CD8-positive, alpha-beta memory T cell (primary cell): Measurements from ENCODE around the gene ABCB10. TPM values are rescaled to one million over a fixed set of nuclear protein-coding genes. Genes with fewer than 3 reads are reported as not detected.
A peak's percentile ranks its signal among the peaks of the same experiment; 100 is the strongest.

Experiments used
- CTCF ChIA-PET: fragments of 350-600 bp; sonication (Branson Sonifier 250); formaldehyde crosslinking; loops from one replicate; lab custom pipeline; 2021; ENCODE audit warnings: antibody characterized with exemption; lab: Charles Lee
- POLR2A ChIA-PET: fragments of 350-600 bp; sonication (Branson Sonifier 250); formaldehyde crosslinking; loops from one replicate; lab custom pipeline; 2021; ENCODE audit warnings: antibody characterized with exemption; lab: Charles Lee
- DNase-seq, 5 donors: peaks; one replicate each; pipeline versions ENCODE4 v3.0.0 to v3.0.0-alpha.2; 2020 to 2022; ENCODE audit warnings: mixed read lengths in 1 of 5
- H3K27ac ChIP-seq: one replicate; pipeline ENCODE4 v1.7.0; 2013; ENCODE audit warnings: low read depth, mild to moderate bottlenecking, low read length, moderate library complexity
- H3K27me3 ChIP-seq: 2 replicates; pipeline ENCODE4 v1.7.0; 2013; ENCODE audit warnings: low read length, mild to moderate bottlenecking; ENCODE audit not compliant: insufficient read depth, poor library complexity, severe bottlenecking
- H3K36me3 ChIP-seq: 2 replicates; pipeline ENCODE4 v1.7.0; 2013; ENCODE audit warnings: mild to moderate bottlenecking, low read length, moderate library complexity; ENCODE audit not compliant: insufficient read depth
- H3K4me1 ChIP-seq: 2 replicates; pipeline ENCODE4 v1.7.0; 2013; ENCODE audit warnings: mild to moderate bottlenecking, low read length, moderate library complexity; ENCODE audit not compliant: insufficient read depth
- H3K4me3 ChIP-seq: 2 replicates; pipeline ENCODE4 v1.7.0; 2013; ENCODE audit warnings: mild to moderate bottlenecking, low read length
- H3K9me3 ChIP-seq: 2 replicates; pipeline ENCODE4 v1.7.0; 2013; ENCODE audit warnings: mild to moderate bottlenecking, low read length
- H3K27ac Mint-ChIP-seq, 8 donors: one replicate each; pipeline ENCODE4 v1.8.0; 2020 to 2021; ENCODE audit warnings: mixed read lengths in 8 of 8, mild to moderate bottlenecking in 6 of 8, inconsistent platforms in 3 of 8, moderate library complexity in 3 of 8
- H3K27me3 Mint-ChIP-seq, 2 donors: one replicate each; pipeline ENCODE4 v1.8.0; 2020 to 2021; ENCODE audit warnings: mixed read lengths in 2 of 2, mild to moderate bottlenecking in 1 of 2, moderate library complexity in 1 of 2
- H3K36me3 Mint-ChIP-seq, 3 donors: one replicate each; pipeline ENCODE4 v1.8.0; 2020 to 2021; ENCODE audit warnings: mixed read lengths in 3 of 3, inconsistent platforms in 1 of 3, mild to moderate bottlenecking in 1 of 3
- H3K4me1 Mint-ChIP-seq, 3 donors: one replicate each; pipeline ENCODE4 v1.8.0; 2020 to 2021; ENCODE audit warnings: mixed read lengths in 3 of 3, inconsistent platforms in 1 of 3, mild to moderate bottlenecking in 1 of 3
- H3K4me3 Mint-ChIP-seq, 7 donors: one replicate each; pipeline ENCODE4 v1.8.0; 2020 to 2021; ENCODE audit warnings: mixed read lengths in 7 of 7, mild to moderate bottlenecking in 6 of 7, moderate library complexity in 4 of 7, inconsistent platforms in 2 of 7
- H3K9me3 Mint-ChIP-seq, 5 donors: one replicate each; pipeline ENCODE4 v1.8.0; 2020 to 2022; ENCODE audit warnings: mixed read lengths in 5 of 5, mild to moderate bottlenecking in 3 of 5, moderate library complexity in 2 of 5, inconsistent platforms in 1 of 5
- polyA plus RNA-seq: library from polyadenylated mRNA; unstranded; fragments of 300-500 nt; fragmentation: Illumina TruSeq; gene quantifications from one replicate; pipeline ENCODE4 v1.2.3, GENCODE V29; 2021
- total RNA-seq, 2 experiments: library from RNA; stranded (reverse); gene quantifications; one replicate each; pipeline ENCODE4 v1.2.3, GENCODE V29; 2021

The ABCB10 gene
- total and polyA plus RNA-seq, 3 experiments from 2014 or later = 11.1 to 48.0 (median 42.7) TPM

DNA sequence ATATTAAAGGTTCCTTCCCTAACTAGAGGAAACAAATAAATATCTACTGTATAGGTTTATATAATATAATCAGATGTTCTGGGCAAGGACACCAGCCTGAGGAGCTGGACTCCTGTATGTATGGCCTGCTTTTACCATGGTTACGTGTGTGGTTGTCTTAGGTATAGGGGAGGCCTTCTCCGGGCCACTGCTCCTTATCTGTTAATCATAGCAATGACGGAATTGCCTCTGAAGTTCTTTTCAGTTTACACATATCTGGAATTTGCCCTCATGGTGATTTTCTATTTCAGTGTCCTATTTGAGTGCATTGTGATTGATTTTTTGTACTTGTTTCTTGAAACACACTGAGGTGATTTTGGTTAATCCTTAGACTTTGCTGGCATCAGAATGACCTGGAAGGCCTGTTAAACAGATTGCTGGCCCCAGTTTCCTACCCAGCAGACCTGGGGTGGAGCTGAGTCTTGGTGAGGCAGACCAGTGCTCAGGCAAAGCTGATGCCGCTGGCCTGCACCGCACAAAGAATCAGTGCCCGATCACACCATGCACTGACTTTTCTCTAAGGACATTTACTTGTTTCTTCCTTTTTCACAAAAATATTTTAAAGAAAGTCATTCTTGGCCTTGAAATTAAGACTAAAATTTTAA lies 18.5 kb downstream of the ABCB10 start:
- H3K4me3 ChIP-seq = no peak overlapping the region
- no peak overlapping the region for H3K27ac ChIP-seq
- H3K36me3 ChIP-seq = peaks cover 18% of the 10 kb centered on the region
- no peak overlapping the region for H3K4me3 Mint-ChIP-seq
- H3K4me1 Mint-ChIP-seq = peaks cover 12 to 15% (median 15%) of the 10 kb centered on the region in 3 donors
- DNase-seq = no peak
- no peaks in the 10 kb centered on the region for H3K27me3 Mint-ChIP-seq
- no peaks in the 10 kb centered on the region for H3K4me1 ChIP-seq
- ChIA-PET POLR2A (no interaction called here), CTCF (no interaction called here)
- H3K9me3 Mint-ChIP-seq = no peaks in the 10 kb centered on the region
- H3K9me3 ChIP-seq = no peaks in the 10 kb centered on the region
- peaks cover 9 to 84% (median 31%) of the 10 kb centered on the region in 3 donors for H3K36me3 Mint-ChIP-seq
- no peak overlapping the region for H3K27ac Mint-ChIP-seq
- no peaks in the 10 kb centered on the region for H3K27me3 ChIP-seq

DNA sequence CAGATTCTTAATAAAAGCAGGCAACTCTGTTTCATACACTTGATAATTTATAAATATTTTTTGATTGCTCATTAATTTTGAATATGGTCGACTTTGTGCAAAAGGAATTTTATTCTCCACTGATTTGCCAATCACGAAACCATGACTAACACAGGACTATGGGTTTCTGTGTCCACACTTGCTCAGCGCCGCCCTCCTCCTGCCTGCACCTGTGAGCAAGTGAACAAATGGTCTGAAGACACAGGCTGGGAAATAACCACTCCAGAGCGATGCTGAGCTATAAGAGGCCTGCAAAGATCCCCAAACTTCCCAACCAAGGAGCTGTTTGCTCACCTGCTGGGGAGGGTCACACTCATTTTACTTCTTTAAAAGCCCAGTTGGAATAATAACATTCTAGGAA lies 19.6 kb downstream of the ABCB10 start:
- ChIA-PET POLR2A (no interaction called here), CTCF (interaction anchor here (0.6 kb wide), 1 partner anchor 773 kb away, joined by 3 read pairs; no protein-coding TSS in a partner anchor)
- H3K27me3 ChIP-seq = no peaks in the 10 kb centered on the region
- Mint-ChIP-seq H3K9me3 (no peaks in the 10 kb centered on the region), H3K4me1 (peaks cover 12 to 16% (median 15%) of the 10 kb centered on the region in 3 donors), H3K27ac (peak overlapping the region in 1 of 8 donors; percentile 50), H3K36me3 (peaks cover 9 to 79% (median 33%) of the 10 kb centered on the region in 3 donors), H3K27me3 (no peaks in the 10 kb centered on the region), H3K4me3 (no peak overlapping the region)
- H3K36me3 ChIP-seq = peaks cover 14% of the 10 kb centered on the region
- no peak overlapping the region for H3K4me3 ChIP-seq
- H3K9me3 ChIP-seq = no peaks in the 10 kb centered on the region
- H3K4me1 ChIP-seq = no peaks in the 10 kb centered on the region
- no peak for DNase-seq
- H3K27ac ChIP-seq = no peak overlapping the region

DNA sequence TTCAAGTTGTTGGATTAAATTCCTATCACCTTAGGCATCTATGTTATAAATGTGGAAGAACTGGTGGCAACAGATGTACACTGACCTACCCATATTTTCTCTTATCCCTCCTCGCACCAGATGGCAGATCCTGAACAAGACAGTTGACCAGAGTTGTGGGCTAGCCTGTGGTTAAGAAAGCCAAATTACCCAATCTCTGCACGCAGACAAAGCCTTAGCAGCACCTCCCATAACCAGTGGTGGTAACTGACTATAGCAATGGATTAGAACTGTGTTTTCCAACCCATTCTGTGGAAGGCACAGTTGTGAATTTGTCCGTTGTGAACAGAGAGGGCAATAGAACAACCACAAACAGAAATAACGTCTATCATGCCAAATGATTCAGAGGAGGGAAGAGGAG lies 20.6 kb downstream of the ABCB10 start:
- no peaks in the 10 kb centered on the region for H3K9me3 Mint-ChIP-seq
- peaks cover 9 to 77% (median 36%) of the 10 kb centered on the region in 3 donors for H3K36me3 Mint-ChIP-seq
- H3K27ac Mint-ChIP-seq = peak overlapping the region in 1 of 8 donors; percentile 52
- Histone ChIP-seq H3K4me3 (no peak overlapping the region), H3K27me3 (no peaks in the 10 kb centered on the region), H3K27ac (no peak overlapping the region), H3K9me3 (no peaks in the 10 kb centered on the region), H3K36me3 (peaks cover 14% of the 10 kb centered on the region), H3K4me1 (no peaks in the 10 kb centered on the region)
- no peak for DNase-seq
- H3K4me1 Mint-ChIP-seq = peaks cover 8 to 15% (median 10%) of the 10 kb centered on the region in 3 donors
- ChIA-PET POLR2A (no interaction called here), CTCF (no interaction called here)
- H3K27me3 Mint-ChIP-seq = no peaks in the 10 kb centered on the region
- no peak overlapping the region for H3K4me3 Mint-ChIP-seq

DNA sequence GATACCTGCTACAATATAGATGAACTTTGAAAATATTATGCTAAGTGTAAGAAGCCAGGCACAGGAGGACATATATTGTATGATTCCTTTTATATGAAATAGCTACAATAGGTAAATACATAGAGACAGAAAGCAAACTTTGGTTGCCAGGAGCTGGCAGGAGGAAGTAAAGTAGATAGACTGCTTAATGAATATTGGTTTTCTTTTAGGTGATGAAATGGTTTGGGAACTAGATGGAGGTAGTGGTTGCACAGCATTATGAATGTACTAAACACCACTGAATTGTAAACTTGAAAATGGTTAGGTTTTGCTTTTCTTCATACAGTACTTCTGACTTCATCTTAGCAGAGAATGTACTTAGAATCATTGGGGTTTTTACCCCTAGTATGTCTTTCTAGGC lies 21.5 kb downstream of the ABCB10 start:
- Histone ChIP-seq H3K9me3 (no peaks in the 10 kb centered on the region), H3K4me1 (no peaks in the 10 kb centered on the region), H3K27me3 (no peaks in the 10 kb centered on the region), H3K27ac (no peak overlapping the region), H3K36me3 (peaks cover 14% of the 10 kb centered on the region), H3K4me3 (no peak overlapping the region)
- Mint-ChIP-seq H3K9me3 (no peaks in the 10 kb centered on the region), H3K27me3 (no peaks in the 10 kb centered on the region), H3K4me3 (no peak overlapping the region), H3K4me1 (peaks cover under 1 to 7% (median 4%) of the 10 kb centered on the region in 3 donors), H3K27ac (peak overlapping the region in 2 of 8 donors; percentile 8 to 55), H3K36me3 (peaks cover 9 to 75% (median 34%) of the 10 kb centered on the region in 3 donors)
- ChIA-PET CTCF (interaction anchor here (1.4 kb wide), 1 partner anchor 12 kb away, joined by 4 read pairs; no protein-coding TSS in a partner anchor), POLR2A (no interaction called here)
- DNase-seq = no peak

DNA sequence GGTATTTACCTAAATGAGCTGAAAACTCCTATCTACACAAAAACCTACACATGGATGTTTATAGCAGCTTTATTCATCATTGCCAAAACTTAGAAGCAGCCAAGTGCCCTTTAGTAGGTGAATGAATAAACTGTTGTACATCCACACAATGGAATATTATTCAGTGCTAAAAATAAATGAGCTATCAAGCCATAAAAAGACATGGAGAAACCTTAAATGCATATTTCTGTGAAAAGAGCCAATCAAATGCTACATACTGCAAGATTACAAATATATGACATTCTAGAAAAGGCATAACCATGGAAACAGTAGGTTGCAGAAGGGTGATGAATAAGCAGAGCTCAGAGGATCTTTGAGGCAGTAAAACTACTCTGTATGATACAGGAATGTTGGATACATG lies 23.3 kb downstream of the ABCB10 start:
- ChIA-PET POLR2A (no interaction called here), CTCF (no interaction called here)
- Histone ChIP-seq H3K4me3 (no peak overlapping the region), H3K36me3 (peaks cover 19% of the 10 kb centered on the region), H3K27me3 (no peaks in the 10 kb centered on the region), H3K4me1 (no peaks in the 10 kb centered on the region), H3K9me3 (no peaks in the 10 kb centered on the region), H3K27ac (no peak overlapping the region)
- Mint-ChIP-seq H3K4me3 (no peak overlapping the region), H3K4me1 (peaks cover 0 to 5% (median 3%) of the 10 kb centered on the region in 3 donors), H3K36me3 (peaks cover 6 to 77% (median 37%) of the 10 kb centered on the region in 3 donors), H3K27ac (peak overlapping the region in 1 of 8 donors; percentile 17), H3K9me3 (no peaks in the 10 kb centered on the region), H3K27me3 (no peaks in the 10 kb centered on the region)
- DNase-seq = no peak

DNA sequence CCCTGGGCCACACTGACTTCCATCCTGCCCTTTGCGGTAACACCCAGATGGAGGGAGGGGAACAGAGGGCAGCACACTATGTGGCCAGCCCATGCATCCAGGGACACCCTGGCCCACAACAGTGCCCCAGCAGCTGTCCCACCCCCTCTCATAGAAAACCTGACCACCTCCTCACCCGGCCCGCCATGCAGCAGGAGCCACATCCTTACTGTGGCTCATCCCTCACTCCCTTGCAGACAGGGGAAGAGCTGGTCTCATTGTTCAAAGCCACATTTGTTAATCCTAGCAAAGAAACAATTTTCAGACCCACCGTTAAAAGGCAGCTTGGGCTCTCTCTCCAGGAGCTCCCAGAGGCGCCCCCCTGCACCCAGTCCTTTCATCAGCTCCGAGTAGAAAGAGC lies 27.2 kb downstream of the ABCB10 start:
- H3K4me1 Mint-ChIP-seq = peaks cover 0 to 5% (median 3%) of the 10 kb centered on the region in 3 donors
- peaks cover 17% of the 10 kb centered on the region for H3K36me3 ChIP-seq
- ChIA-PET POLR2A (no interaction called here), CTCF (no interaction called here)
- no peaks in the 10 kb centered on the region for H3K27me3 ChIP-seq
- no peak for DNase-seq
- H3K27ac Mint-ChIP-seq = peak overlapping the region in 1 of 8 donors; percentile 29
- H3K27me3 Mint-ChIP-seq = no peaks in the 10 kb centered on the region
- no peak overlapping the region for H3K4me3 ChIP-seq
- no peaks in the 10 kb centered on the region for H3K9me3 ChIP-seq
- H3K4me1 ChIP-seq = no peaks in the 10 kb centered on the region
- peaks cover 15 to 75% (median 31%) of the 10 kb centered on the region in 3 donors for H3K36me3 Mint-ChIP-seq
- no peak overlapping the region for H3K27ac ChIP-seq
- no peak overlapping the region for H3K4me3 Mint-ChIP-seq
- H3K9me3 Mint-ChIP-seq = no peaks in the 10 kb centered on the region

DNA sequence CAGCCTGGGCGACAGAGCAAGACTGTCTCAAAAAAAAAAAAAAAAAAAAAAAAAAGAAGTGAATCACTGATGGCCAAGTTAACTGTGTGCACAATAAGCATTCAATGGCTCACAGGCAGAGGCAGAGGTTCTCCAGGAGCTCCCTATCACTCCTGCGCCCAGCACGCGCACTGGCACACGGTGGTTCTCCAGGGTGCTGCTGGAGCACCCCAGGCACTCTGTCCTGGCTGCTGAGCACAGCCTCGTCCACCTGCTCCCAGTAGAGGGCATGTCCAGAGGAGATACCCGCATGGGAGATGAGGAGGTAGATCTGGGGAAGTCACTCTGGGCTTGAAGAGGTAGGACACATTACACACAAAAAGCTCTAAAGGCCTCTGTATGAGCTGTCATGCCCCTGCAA lies 28.9 kb downstream of the ABCB10 start:
- no peaks in the 10 kb centered on the region for H3K27me3 ChIP-seq
- no peaks in the 10 kb centered on the region for H3K4me1 ChIP-seq
- no peak overlapping the region for H3K27ac Mint-ChIP-seq
- DNase-seq = no peak
- H3K4me1 Mint-ChIP-seq = peaks cover 0 to 5% (median 3%) of the 10 kb centered on the region in 3 donors
- no peak overlapping the region for H3K4me3 Mint-ChIP-seq
- no peak overlapping the region for H3K27ac ChIP-seq
- ChIA-PET CTCF (interaction anchor here (0.7 kb wide), 1 partner anchor 766 kb away, joined by 3 read pairs; no protein-coding TSS in a partner anchor), POLR2A (no interaction called here)
- peaks cover 13 to 78% (median 32%) of the 10 kb centered on the region in 3 donors for H3K36me3 Mint-ChIP-seq
- H3K4me3 ChIP-seq = no peak overlapping the region
- H3K27me3 Mint-ChIP-seq = no peaks in the 10 kb centered on the region
- H3K9me3 ChIP-seq = no peaks in the 10 kb centered on the region
- no peaks in the 10 kb centered on the region for H3K9me3 Mint-ChIP-seq
- peaks cover 24% of the 10 kb centered on the region for H3K36me3 ChIP-seq

DNA sequence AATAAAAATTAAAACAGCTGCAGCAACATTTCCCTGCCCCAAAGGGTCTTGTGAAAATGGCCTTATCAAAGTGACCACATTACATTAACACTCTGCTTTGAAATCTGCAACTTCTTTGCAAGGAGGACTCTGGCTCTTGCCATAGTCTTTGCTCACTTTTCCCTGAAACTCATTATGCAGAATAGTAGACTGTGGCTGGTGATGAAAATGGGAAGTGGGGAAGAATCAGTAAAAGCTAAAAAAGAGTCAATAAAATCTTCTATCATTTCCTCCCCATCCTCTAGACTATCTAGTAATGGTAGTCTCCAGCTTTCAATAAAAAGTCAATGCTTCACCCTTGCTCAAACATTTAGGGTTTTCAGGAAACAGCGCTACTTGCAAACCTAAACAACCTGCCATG lies 31.8 kb downstream of the ABCB10 start:
- H3K36me3 ChIP-seq = peaks cover 28% of the 10 kb centered on the region
- Mint-ChIP-seq H3K9me3 (no peaks in the 10 kb centered on the region), H3K27ac (no peak overlapping the region), H3K36me3 (peaks cover 13 to 79% (median 32%) of the 10 kb centered on the region in 3 donors), H3K27me3 (no peaks in the 10 kb centered on the region), H3K4me1 (no peaks in the 10 kb centered on the region), H3K4me3 (no peak overlapping the region)
- no peak overlapping the region for H3K27ac ChIP-seq
- H3K4me3 ChIP-seq = no peak overlapping the region
- H3K9me3 ChIP-seq = no peaks in the 10 kb centered on the region
- ChIA-PET POLR2A (interaction anchor here (0.7 kb wide), 1 partner anchor 184 kb away, joined by 3 read pairs; no protein-coding TSS in a partner anchor), CTCF (interaction anchor here (1.5 kb wide), 1 partner anchor 30 kb away, joined by 5 read pairs; no protein-coding TSS in a partner anchor)
- no peaks in the 10 kb centered on the region for H3K27me3 ChIP-seq
- DNase-seq = no peak
- no peaks in the 10 kb centered on the region for H3K4me1 ChIP-seq
